ENCODE results near the gene SNW1. TPM values are rescaled to one million over a fixed set of nuclear protein-coding genes. Genes with fewer than 3 reads are reported as not detected.

SNW1 gene
- 69.9 TPM for total RNA-seq

GRCh38 chr14:77760381-77761204, at the start of gene SNW1:
Gene SNW1 (minus strand): TSS chr14:77761156. CDS start chr14:77761127, 29 bp downstream.

GRCh38 chr14:77799863-77800730, 39.1 kb upstream of the SNW1 start, which contains the start of gene ADCK1:
Gene ADCK1 (plus strand): TSS chr14:77800109. CDS start chr14:77818979, 18,870 bp downstream.

GRCh38 chr14:77707724-77708408, 53.1 kb downstream of the SNW1 start, which contains the start of the genes ALKBH1 and SLIRP:
Gene ALKBH1 (minus strand): TSS chr14:77708023. CDS start chr14:77708004, 19 bp downstream.
Gene SLIRP (plus strand): TSS chr14:77708103. CDS start chr14:77708112, 9 bp downstream.

Other genes starting within 250 kb of the SNW1 start
- 51.1 TPM for gene SPTLC2, start 144.5 kb downstream of the SNW1 start, total RNA-seq
- gene ALKBH1, start 53.1 kb downstream of the SNW1 start, total RNA-seq = 23.6 TPM
- gene SLIRP, start 53.1 kb downstream of the SNW1 start, total RNA-seq = 70.5 TPM
- gene ADCK1, start 39.0 kb upstream of the SNW1 start, total RNA-seq = 10.6 TPM